ENCODE results near the gene SRI.
"Not testable (repeated sequence)": the region's sequence is repeated elsewhere in the genome, so short reads cannot be mapped to it uniquely, and the experiment has no call there.

- TF ChIP-seq, protein P1, sequence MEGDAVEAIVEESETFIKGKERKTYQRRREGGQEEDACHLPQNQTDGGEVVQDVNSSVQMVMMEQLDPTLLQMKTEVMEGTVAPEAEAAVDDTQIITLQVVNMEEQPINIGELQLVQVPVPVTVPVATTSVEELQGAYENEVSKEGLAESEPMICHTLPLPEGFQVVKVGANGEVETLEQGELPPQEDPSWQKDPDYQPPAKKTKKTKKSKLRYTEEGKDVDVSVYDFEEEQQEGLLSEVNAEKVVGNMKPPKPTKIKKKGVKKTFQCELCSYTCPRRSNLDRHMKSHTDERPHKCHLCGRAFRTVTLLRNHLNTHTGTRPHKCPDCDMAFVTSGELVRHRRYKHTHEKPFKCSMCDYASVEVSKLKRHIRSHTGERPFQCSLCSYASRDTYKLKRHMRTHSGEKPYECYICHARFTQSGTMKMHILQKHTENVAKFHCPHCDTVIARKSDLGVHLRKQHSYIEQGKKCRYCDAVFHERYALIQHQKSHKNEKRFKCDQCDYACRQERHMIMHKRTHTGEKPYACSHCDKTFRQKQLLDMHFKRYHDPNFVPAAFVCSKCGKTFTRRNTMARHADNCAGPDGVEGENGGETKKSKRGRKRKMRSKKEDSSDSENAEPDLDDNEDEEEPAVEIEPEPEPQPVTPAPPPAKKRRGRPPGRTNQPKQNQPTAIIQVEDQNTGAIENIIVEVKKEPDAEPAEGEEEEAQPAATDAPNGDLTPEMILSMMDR (IDR thresholded peaks at IDR 0.05): not testable (repeated sequence)
- not testable (repeated sequence) for TF ChIP-seq POLR2A (IDR thresholded peaks at IDR 0.05)
Observed at GRCh38 chr7:88258296-88258695, 38.5 kb upstream of the SRI start.

All from thyroid gland (tissue), 4 donors.